Activated CD4-positive, alpha-beta T cell treated with anti-CD3 and anti-CD28 coated beads for 48 hours (primary cell): Measurements from ENCODE around the gene MAPK7.

ENCODE experiments used
- DNase-seq: peaks from one replicate; pipeline ENCODE4 v3.0.0-alpha.2; 2020

MAPK7 gene

DNA sequence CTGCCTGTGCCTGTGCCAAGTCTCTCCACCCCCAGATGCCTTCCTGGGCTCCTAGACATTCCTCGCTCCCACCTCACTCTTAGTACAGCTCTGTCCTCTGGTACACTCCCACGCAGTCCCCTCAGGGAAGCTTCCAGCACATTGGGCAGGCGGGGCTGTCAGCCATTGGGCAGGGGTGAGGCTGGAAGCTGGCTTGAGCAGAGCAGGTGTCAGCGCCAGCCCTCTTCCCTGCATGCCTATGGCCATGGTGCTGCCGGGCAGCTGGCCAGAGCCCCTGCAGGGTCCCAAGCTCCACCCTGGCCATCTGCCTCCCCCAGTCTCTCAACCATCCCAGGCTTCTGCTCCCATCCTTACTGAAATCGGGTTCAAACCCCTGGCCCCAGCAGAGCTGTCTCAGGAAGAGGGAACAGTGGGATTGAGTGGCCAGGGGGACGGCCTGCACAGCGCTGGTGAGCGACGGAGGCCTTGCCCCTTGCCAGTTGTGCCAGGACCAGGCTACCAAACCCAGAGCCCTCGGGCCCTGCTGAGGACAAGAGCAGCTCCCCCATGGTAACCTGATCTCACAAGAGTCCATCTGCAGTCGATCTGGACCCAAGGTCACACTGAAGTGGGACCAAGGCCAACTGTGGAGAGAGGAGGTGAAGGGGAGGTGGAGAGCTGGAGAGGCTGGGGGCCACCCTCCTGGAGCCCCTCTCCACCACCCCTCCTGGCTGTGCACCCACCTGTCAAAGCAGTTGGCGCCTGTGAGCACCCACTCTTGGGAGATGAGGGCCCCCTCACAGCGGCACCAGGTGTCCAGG, 13.4 kb upstream of the MAPK7 start:
- DNase-seq = no peak

DNA sequence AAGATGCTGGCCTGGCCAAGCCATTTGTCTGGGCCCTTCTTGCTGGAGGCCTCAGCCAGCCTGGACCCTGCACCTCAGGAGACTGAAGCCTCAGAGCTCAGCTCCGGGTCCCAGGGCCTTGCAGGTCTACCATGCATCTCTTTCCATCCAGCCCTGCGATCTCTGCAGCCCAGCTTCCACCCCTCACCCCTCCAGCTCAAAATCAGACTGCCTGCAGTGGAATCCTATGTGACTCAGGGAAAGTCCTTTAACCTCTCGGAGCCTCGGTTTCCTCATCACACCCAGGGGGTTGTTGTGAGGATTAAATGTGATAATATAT, 12.8 kb upstream of the MAPK7 start:
- DNase-seq = no peak

DNA sequence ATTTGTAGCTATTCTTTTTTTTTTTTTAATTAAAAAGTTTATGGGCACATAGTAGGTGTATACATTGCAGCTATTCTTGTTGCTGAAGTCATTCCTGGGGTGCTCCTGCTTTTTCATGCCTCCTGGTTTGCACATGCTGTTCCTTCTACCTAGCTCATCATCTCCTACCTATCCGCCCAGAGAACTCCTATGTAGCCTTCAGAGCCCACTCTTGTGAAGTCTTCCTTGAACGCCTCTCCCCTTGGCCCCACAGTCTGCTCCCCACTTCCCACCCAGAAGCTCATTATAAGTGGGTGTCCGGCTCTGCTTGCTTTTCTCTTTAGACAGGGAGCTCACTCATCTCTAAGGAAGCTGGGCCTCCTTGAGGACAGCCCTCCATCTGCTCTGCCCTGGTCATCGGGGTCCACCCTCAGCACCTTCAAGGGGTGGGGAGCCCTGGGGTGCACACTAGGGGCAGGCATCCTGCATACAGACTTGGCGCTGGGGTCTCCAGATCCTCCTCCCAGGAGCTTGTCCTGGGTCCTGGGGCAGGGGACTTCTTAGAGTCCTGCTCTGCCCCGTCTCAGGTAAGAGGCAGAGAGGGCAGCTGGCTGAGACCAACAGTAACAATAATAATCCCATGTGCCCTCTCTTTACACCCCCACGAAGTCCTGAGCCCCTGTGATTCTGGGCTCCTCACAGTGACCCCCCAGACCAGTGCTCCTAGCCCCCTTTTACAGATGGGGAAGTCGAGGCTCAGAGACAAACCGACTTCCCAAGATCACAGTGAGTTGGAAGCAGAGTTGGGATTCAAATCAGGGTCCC, 12.3 kb upstream of the MAPK7 start:
- DNase-seq = no peak

DNA sequence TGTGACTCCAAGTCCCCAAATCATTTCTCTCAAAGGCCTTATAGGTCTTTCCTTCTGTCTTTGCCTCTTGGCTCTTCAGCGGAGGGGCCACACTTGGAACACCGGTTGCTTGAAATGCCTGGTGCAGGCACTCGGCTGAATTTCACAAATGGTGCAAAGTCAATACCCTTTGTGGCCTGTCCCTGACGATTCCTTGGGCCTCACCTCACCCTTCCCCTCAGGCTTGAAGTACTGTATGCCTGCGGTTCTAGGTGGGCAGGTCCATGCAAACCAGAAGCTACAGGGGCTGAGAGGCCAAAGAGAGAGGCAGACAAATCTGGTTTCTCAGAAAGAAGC, 11.7 kb upstream of the MAPK7 start:
- no peak for DNase-seq

DNA sequence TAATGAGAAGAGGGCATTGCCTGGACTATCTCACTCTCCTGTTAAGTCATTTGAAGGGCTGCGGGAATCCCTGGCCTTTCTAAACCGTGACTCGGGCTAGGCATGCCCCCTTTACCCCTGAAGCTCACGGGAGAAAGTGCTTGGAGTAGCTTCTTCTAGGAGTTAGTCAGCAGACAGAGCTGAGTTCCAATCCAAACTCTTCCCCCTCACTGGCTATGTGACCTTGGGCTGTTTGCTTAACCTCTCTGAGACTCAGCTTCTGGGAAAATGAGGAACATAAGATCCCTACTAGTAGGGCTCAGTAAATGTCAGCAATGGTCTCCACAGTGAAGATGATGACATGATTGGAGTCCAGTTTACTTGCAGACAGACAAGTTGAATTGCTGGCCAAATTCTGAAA, 10.1 kb upstream of the MAPK7 start:
- DNase-seq = no peak

DNA sequence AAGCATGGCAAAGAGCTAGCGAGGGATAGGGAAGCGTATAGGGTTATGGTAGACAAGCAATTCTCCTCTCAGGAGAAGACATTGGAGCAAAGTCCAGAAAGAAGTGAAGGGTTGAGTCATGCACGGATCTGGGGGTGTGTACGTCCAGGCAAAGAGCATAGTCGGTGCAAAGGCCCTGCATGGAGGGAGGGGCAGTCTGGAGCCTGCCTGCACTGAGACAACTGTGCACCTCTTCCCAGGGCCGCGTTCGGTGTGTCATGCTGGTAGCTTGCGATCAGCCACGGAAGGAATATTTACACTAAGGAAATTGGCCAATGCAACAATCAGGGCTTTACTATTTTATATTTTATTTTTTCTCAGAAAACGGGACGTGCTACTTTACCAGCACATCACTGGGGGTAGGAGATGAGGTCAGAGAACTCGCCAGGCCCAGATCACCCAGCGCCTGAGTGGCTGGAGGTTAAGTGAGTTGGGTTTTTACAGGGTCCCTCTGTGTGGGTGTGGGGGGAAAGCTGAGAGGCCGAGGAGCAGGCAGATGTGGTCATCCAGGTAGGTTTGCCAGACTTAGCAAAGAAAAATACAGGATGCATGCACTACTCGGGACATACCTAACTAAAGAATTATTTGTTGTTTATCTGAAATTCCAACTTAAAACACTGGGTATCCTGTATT, 9.1 kb upstream of the MAPK7 start:
- DNase-seq = no peak

DNA sequence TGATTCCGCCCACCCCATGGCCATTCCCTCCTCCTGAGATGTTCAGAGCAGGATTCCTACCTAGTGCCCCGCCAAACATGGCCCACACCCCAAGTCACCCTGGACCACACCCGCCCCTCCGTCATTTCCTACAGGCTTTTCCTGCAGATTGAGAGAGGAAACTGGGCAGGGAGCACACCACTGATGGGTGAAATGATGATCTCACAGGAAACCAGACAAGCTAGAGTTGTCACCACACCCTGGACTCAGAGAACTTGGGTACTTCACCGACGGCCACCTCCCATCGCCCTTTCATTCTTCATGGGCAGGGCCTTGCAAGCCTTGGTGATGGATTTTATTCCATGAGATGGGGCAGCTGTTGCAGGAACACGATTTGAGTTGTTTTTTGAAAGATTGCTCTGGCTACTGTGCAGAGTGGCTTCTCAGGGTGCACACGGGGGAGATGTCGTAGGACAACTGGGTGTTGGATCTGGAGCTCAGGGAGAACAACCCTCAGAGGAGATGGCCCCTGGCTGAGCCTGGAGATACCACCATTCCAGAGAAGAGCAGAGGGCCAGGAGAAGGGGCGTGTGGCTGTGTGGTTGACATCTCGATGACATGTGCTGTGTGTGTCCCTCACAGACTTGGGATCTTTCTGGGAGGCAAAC, 8.3 kb upstream of the MAPK7 start:
- no peak for DNase-seq

DNA sequence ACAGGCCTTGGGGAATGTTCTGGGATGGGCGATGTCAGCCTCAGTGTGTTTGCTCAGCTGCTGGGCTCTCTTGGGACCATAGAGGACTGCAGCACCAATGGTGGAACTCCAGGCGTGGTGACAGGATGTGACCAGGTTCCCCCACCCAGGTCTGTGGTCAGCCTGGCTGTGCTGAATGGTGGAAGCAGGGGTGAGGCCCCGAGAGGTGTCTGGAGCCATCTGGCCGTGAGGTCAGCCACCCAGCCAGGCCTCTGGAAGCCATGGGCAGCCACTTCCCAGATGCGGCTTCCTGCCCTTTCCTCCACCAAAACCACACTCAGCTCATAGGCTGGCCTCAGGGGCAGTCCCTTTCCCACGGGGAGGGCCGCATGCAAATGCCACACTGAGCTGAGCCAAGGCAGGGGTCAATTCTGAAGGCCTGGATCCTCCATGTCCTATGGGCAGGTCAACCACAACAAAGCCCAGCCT, 7.8 kb upstream of the MAPK7 start:
- DNase-seq = no peak

DNA sequence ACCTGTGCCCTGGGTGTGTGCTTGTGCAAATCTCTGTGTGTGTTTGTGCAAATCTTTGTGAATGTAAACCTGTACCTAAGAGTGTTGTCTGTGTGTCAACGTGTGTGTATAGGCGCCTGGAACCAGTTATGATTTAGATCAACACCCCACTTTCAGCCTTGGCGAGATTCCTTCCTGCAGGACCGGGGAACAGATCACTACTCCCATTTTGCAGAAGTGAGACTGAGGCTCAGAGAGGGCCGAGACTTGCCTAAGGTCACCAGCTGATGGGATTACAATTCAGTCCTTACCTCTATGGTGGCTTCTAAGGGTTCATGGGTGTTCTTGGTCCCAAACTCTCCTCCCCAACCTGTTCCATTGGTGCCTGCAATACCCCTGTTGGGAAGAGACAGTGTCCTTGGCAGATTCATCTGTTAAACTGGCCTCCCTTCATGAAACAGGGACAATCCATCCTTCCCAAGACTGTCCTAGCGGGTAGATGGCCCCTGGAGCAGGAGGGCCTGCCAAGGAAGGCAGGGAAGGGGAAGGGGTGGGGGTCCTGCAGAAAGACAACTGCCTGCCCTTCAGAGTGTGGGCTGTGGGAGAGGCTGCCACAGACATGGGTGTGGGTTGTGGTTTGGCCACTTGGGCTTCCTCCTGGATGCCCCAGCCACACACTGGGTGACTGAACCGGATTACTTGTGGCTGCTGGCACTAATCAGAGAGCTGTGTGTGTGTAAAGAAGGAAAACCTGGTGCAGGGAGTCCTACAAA, 6.9 kb upstream of the MAPK7 start:
- no peak for DNase-seq

DNA sequence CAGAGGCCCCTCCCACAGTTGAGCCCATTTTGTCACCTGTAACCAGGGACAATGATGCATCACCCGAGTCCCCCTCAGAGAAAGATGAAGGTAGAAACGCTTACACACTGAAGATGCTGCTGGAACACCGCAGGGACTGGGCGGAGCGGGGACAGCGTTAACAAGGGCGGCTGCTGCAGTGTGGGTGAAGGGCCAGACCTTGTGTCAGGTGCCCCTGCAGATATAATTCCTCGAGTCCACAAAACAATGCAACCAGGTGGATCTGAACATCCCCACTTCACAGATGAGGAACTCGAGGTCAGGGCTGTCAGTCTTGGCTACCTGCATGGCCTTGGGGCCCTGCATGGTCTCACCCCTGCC, 6.3 kb upstream of the MAPK7 start:
- DNase-seq = no peak

DNA sequence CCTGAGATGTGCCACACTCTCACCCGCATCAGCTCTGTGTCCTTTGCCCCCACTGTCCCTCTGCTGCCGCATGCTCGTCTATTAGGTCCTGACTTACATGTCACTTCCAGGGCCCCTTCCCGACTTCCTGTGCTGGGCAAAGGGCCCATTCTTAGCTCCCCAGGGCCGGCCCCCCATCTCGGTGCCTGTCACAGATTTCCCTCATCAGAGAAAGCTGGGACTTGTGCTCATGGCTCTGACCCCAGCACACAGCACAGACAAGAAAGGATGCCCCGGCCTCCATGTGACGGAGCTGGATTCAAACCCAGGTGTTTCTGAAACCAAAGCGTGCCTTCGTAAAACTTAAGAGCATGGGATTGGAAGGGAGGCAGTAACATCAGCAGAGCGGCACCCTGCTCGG, 5.9 kb upstream of the MAPK7 start:
- DNase-seq = no peak

DNA sequence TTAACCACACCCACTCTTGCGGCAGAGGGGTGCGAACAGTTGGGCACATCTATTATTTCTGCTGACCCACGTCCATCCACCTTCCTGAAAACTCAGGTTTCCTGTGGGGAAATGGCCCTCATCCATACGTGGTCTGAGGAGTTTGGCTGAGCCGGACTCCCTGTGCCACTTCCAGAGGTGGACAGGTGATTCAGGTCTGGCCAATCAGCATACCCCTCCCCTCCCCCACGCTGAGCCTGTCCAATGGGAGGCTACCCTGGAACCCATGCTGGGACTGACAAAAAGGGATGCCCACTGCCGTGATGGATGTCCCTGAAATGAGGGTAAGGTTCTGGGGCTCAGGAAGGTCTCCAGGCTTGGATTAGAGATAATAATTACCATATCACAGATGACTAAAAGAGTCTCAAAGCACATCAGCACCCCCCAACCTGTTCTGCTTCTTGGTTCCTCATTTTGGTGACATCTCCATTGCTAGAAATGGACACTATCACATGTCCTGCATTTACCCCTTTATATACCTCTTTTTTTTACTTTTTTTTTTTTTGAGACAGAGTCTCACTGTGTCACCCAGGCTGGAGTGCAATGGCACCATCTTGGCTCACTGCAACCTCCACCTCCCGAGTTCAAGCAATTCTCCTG, 5.3 kb upstream of the MAPK7 start:
- no peak for DNase-seq

DNA sequence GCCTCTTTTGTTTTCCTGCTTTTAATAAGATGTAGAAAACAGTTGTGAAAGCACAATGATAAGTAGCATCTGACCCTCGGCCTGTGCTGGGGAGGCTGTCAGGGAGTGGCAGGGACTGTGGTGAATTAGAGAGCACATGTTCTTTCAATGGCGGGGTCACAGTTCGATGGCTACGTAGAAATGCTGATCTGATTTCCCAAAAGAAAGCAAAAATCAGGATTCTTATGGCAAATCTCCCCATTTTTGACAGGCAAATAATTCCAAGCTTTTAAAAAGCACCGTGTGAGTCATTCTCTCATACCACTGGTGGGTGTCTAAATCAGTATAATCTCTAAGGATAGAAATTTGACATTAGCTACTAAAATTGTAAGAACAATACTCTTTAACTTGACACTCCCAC, 4.2 kb upstream of the MAPK7 start:
- no peak for DNase-seq

DNA sequence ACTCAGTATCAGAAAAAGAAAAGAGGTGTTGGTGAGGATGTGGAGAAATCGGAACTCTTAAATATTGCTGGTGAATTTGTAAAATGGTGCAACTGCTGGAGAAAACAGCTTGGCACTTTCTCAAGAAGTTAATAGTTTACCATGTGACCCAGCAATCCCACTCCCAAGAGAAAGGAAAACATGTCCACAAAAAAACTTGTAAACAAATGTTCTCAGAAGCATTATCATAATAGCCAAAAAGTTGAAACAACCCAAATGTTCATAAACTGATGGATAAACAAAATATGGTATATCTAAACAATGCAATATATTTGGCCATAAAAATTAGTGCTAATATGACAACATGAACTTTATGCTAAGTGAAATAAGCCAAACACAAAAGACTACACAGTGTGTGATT, 2.6 kb upstream of the MAPK7 start:
- no peak for DNase-seq

DNA sequence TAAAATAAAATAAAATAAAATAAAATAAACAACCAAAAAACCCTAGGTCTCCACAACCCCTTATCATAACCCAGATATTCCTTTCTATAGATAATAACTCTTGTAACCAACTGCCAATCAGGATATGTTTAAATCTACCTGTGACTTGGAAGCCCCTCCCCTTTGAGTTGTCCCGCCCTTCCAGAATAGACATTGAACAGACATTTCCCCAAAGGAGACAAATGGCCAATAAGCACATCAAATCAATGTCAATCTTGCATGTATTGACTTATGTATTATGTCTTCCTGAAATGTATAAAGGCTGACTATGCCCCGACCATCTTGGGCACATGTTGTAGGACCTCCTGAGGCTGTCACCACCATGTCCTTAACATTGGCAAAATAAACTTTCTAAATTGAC, 1.5 kb upstream of the MAPK7 start:
- DNase-seq = peak; percentile 20

DNA sequence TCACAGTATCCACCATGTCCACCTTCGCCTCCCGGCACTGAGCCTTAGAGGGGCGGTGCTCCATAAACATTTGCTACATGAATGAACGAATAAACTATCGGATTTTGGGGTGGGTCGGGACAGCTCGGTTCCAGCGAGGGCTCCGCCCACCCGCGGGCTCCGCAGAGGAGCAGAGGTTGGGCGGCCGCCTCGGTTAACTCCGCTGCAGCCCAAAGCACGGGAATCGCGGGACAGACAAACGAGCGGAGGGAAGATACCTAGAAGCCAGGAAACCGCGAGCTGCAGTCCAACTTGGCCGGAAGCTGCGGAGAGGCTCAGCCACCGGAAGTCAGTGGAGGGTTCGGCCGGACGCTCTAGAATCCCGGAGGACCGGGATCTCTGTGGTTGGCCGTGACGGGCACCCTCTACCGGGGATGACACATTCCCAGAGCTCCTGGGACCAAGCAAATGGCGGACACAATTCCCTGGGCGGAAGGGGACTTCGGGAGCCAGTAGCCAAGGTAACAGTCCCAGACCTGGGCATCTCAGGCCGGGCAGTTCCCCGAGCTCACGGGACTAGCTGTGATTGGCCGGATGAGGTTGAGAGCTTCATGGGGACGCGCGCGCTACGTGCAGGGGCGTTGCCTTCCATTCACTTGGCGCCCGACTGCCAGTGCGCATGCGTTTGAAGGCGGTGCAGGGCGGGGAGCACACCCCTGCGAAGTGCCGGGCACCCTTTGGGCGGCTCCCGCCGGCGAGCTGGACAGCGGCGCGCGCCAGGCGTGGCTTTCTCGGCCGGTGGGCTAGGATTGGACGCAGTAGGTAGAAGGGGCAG, 489 bp upstream of the MAPK7 start:
- DNase-seq = peak; percentile 96

DNA sequence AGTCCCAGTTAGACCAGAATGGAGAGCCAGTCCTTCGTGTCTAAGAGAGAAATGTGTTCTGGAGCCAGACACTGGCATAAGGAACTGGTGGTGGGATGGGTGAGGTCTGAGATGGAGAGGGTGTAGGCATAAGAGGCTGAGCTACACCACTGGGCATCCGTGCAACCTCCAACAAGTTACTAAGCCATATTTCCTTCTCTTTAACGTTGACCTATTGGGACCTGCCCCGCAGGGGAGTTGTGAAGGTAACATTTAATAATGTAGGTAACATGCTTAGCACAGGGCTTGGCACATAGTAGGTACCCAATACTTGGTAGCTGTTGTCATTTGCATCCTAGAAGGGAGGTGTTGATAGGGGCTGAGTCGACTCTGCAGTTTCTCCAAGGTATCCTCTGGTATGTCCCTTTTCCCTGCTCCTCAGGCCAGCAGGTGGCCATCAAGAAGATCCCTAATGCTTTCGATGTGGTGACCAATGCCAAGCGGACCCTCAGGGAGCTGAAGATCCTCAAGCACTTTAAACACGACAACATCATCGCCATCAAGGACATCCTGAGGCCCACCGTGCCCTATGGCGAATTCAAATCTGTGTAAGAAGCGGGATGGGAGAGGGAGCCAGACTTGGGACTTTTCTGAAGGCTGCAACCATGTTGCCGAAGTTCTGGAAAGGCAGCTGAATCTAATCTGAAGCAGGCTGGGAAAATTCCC, 1.2 kb downstream of the MAPK7 start:
- no peak for DNase-seq

DNA sequence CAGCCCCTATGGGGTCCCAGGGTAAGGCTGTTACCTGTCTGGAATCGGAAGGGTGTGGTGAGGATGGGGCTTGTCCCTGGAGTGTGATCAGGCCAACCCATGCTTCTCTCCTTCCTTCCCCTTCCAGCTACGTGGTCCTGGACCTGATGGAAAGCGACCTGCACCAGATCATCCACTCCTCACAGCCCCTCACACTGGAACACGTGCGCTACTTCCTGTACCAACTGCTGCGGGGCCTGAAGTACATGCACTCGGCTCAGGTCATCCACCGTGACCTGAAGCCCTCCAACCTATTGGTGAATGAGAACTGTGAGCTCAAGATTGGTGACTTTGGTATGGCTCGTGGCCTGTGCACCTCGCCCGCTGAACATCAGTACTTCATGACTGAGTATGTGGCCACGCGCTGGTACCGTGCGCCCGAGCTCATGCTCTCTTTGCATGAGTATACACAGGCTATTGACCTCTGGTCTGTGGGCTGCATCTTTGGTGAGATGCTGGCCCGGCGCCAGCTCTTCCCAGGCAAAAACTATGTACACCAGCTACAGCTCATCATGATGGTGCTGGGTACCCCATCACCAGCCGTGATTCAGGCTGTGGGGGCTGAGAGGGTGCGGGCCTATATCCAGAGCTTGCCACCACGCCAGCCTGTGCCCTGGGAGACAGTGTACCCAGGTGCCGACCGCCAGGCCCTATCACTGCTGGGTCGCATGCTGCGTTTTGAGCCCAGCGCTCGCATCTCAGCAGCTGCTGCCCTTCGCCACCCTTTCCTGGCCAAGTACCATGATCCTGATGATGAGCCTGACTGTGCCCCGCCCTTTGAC, 2.4 kb downstream of the MAPK7 start:
- no peak for DNase-seq

DNA sequence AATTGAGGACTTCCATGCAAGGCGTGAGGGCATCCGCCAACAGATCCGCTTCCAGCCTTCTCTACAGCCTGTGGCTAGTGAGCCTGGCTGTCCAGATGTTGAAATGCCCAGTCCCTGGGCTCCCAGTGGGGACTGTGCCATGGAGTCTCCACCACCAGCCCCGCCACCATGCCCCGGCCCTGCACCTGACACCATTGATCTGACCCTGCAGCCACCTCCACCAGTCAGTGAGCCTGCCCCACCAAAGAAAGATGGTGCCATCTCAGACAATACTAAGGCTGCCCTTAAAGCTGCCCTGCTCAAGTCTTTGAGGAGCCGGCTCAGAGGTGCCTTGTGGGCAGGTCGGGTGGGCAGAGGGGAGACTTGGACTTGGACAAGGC, 3.1 kb downstream of the MAPK7 start:
- no peak for DNase-seq
